Retinal pigment epithelial cell (primary cell): Measurements from ENCODE around the gene KRTAP10-2.

ENCODE experiments used
- DNase-seq: peaks from one replicate; pipeline ENCODE4 v3.0.0-alpha.2; 2010; ENCODE audit warnings: low read depth
- H3K4me3 ChIP-seq: 2 replicates; pipeline ENCODE4 v1.5.1; 2011; ENCODE audit warnings: mild to moderate bottlenecking, low read length, control low read depth, moderate library complexity
- TF ChIP-seq, protein P1 (sequence below): conservative IDR thresholded peaks from 2 replicates; pipeline ENCODE4 v1.5.1; 2011; ENCODE audit warnings: low read depth, low read length, control low read depth, inconsistent platforms

Gene KRTAP10-2

DNA sequence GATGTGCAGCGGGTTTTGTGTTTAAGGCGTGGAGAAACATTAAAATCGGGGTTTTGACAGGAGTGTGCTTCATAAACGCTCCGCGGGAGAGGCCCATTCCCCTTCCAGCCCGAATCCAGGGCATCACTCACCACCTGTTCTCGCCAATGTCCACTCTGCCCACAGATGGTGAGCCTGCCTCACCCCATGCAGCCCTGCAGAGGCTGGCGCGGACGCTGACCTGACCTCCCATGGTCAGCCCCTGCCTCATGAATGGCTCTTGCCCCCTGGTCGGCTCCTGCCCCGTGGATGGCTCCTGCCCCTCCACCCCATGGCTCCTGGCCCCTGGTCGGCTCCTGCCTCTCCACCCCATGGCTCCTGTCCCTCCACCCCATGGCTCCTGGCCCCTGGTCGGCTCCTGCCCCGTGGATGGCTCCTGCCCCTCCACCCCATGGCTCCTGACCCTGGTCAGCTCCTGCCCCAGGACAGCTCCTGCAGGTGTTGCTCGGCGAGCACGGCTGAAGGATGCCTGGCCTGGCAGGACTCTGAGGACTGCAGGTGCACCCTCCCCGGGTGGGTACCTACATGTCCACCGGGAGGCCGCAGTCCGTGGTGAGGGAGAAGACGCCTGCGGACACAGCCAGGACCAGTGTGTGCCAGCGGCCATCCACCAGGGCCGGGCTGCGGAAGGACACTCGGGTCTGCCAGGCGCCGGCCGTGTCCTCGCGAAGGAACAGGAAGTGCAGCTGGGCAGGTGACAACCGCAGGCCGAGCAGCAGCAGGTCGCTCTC lies 18.0 kb downstream of the KRTAP10-2 start:
- no peak overlapping the region for H3K4me3 ChIP-seq
- no peak for DNase-seq
- TF ChIP-seq, protein P1, sequence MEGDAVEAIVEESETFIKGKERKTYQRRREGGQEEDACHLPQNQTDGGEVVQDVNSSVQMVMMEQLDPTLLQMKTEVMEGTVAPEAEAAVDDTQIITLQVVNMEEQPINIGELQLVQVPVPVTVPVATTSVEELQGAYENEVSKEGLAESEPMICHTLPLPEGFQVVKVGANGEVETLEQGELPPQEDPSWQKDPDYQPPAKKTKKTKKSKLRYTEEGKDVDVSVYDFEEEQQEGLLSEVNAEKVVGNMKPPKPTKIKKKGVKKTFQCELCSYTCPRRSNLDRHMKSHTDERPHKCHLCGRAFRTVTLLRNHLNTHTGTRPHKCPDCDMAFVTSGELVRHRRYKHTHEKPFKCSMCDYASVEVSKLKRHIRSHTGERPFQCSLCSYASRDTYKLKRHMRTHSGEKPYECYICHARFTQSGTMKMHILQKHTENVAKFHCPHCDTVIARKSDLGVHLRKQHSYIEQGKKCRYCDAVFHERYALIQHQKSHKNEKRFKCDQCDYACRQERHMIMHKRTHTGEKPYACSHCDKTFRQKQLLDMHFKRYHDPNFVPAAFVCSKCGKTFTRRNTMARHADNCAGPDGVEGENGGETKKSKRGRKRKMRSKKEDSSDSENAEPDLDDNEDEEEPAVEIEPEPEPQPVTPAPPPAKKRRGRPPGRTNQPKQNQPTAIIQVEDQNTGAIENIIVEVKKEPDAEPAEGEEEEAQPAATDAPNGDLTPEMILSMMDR = no peak

DNA sequence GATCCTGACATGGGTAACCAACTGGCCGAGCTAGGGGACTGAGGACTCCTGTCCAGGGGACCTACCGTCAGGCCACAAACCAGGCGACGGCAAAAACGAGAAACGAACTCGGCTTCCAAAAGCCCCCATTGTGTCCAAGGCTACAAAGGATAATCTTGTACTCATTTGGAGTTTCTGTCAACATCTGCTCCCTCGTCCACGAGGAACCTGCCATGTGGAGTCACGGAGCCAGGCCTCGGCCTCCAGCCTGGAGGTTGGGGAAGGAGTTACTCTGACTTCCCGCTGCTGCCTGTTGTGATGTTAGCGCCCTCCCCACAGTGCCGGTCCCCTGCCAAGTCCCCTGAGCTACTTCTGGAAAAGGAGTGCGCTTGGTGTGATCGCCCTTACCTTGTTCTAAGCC lies 18.6 kb downstream of the KRTAP10-2 start:
- no peak overlapping the region for H3K4me3 ChIP-seq
- TF ChIP-seq, protein P1 = no peak
- no peak for DNase-seq

DNA sequence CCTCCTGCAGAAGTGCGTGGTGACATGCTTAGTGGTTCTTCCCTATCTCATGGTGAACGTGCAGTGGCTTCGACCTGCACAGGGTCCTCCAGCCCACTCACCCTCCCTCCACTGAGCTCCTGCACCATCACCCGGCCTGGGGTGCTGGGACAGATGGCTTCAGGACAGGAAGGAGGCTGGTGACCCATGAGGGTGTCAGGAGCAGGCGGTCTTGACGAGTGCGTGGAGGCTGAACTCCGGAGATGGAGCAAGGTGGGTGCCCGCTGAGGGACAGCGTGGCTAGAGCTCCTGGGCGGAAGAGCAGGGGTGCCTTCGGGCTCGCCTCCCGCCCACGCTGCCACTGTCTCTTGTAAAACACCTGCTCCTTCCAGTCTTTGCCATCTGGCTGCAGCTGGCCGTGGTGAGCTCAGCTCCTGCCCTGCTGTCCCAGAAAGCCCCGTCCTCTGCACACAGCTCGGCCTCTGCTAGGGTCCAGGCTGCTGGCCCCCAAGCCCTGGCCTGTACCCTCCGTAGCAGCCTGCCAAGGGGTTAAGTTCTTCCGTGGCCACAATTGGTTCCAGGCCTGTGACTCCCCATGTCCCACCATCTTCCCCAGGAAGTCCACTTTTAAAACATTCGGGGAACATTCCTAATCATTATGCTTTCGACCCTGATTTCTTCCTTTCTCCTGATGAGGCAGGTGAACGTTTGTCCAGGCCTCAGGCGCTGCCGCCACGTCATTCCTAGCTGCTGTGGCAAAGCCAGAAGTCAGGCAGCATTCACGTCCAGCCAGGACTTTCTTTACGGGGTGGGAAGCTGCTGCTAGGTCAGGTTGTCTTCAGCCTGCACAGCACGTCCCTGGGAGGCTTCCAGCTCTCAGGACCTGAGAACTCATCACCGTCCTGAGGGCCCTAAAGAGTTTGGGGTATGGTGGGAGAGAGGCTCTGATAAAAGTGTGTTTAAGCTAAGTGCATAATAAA lies 19.4 kb downstream of the KRTAP10-2 start:
- TF ChIP-seq, protein P1 = no peak
- H3K4me3 ChIP-seq = no peak overlapping the region

DNA sequence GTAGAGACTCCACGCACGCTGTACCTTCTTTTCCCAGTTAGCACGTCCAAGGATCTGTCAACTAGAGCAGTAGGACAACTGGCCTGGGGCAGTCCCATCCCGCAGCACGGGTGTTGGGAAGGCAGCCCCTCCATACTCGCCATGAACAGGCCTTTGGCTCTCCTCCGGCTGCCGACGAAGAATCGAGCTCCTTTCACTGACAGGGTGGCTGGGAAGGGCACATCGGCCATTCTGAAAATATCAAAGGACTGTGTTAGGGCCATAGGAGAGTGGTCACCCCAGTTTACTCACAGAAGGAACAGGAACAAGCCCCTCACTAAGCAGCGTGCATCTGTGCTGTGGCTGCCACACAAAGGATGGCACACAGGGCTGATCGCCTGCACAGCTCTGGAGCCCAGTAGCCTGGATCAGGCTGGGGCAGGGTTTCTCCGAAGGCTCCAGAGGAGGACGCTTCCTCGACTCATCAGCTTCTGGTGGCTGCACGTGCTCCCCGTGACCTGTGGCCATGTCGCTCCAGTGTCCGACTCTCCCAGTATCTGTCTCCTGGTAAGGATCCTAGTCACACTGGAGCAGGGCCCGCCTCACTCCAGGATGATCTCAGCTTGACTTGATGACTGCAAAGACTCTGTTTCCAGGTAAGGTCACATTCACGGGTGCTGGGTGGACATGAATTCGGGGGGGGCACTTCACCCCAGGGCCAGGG lies 20.3 kb downstream of the KRTAP10-2 start:
- DNase-seq = no peak
- no peak overlapping the region for H3K4me3 ChIP-seq
- TF ChIP-seq, protein P1 = no peak

More for the DNA sequence above, 19.4 kb downstream of the KRTAP10-2 start:
- DNase-seq = no peak

DNA sequence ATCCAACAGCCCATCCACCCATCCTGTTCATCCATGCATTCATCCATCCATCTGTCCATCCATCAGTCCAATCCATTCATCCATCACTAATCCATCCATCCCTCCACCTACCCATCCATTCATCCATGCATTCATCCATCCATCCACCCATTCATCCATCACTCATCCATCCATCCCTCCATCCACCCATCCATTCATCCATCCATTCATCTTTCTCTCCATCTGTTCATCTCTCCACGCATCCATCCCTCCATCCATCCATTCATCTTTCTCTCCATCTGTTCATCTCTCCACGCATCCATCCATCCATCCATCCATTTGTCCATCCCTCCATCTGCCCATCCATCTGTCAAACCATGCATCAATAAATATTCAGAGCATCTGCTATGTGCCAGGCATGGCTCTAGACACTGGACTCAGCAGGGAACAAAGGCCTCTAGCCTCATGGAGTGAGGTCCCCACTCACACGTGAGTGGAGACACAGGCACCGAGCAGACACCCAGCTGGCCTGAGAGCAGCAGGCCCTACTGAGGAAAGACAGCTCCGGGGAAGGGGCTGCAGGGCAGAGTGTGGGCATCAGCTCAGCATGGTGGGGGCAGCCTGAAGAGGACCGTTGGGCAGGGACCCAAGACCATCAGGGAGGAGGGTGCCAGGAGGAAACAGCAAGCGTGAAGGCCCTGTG lies 20.9 kb downstream of the KRTAP10-2 start:
- TF ChIP-seq, protein P1 = no peak
- DNase-seq = no peak
- H3K4me3 ChIP-seq = no peak overlapping the region

DNA sequence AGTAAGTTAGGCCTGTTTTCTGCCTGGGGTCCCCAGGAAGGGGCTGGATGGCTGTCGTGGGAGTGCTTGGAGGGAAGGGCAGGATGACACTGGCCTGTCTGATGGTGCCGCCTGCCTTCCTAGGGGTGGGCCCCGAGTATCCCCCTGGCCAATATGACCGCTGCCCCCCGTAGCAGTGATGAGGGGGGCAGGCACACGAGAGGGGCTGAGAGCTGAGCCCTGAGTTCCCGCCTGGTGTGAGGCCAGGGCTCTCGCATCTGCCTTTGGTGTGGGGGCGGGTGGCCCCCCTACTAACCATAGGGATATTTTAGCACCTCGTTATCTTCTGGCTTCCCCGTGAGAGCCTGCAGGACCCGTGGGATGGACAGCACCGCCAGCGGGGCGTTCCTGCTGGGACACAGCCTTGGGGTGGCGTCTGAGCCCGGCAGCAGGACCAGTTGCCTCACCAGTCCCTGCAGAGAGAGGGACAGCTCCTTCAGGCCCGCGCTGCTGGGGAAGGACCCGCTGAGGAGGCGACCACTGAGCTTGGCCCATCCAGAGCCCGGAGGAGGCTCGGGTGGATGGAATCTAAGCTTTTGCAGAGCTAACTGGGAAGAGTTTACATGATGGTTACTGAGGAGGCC lies 21.7 kb downstream of the KRTAP10-2 start:
- no peak overlapping the region for H3K4me3 ChIP-seq
- no peak for DNase-seq
- TF ChIP-seq, protein P1 = no peak
